HG03354 (cell line): ENCODE results near the gene LLGL1.
A peak's percentile ranks its signal among the peaks of the same experiment; 100 is the strongest.

ENCODE experiments used
- ATAC-seq: cut with Tn5 transposase; IDR thresholded peaks from one replicate; pipeline ENCODE4 v1.9.1; 2021; ENCODE audit warnings: mild to moderate bottlenecking; ENCODE audit not compliant: unreplicated experiment, poor library complexity, severe bottlenecking

The LLGL1 gene

DNA sequence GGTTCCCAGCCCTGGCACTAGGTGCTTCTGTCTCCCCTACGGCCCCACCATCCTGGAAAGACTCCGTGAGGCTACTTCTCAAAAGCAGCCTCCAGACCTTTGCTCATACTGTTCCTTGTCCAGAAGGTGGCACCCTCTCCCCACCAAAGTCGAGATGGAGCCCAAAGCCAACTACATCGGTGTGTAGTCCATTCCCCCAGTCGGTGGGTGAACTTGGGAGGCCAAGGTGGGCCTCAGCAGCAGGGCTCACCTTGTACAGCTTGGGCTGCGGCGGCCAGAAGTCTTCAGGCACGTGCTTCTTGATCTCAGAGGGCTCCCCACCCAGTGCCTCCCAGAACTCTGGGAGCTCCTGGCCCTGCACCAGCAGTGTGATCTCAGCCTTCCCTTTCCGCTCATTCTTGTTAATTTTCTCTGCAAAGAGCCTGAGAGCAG is 22.9 kb downstream of the LLGL1 start:
- no peak for ATAC-seq

GRCh38 chr17:18248811-18249210 is 23.4 kb downstream of the LLGL1 start:
- ATAC-seq: no peak

- no peak for ATAC-seq
Measured at GRCh38 chr17:18250259-18250658, 24.8 kb downstream of the LLGL1 start.

- no peak for ATAC-seq
Measured at GRCh38 chr17:18250708-18251107, 25.3 kb downstream of the LLGL1 start.

GRCh38 chr17:18251204-18251603 is 25.8 kb downstream of the LLGL1 start:
- ATAC-seq: no peak

DNA sequence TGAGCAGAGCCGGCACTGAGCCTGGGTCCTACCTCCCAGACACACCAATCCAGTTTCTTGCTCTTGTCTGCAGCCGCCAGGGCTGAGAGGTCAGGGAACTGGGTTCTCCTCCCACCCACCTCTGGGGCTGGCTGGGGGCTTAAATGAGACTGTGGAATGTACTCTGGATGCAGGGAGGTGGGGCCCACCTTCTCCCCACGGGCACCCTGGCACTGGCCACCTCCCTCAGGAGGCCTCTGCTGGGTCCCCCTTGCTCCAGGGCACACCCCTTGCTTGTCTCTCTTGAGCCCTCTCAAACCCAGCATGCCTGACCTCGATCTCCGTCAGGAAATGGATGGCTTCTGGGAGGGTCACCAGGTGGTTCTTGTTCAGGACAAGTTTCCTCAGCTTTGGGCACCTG is 26.7 kb downstream of the LLGL1 start:
- no peak for ATAC-seq

GRCh38 chr17:18253187-18253884 is 27.9 kb downstream of the LLGL1 start:
- ATAC-seq: no peak

- ATAC-seq: no peak
Measured at GRCh38 chr17:18253947-18254821, 28.7 kb downstream of the LLGL1 start.

GRCh38 chr17:18254888-18255649 is 29.6 kb downstream of the LLGL1 start:
- ATAC-seq: no peak

DNA sequence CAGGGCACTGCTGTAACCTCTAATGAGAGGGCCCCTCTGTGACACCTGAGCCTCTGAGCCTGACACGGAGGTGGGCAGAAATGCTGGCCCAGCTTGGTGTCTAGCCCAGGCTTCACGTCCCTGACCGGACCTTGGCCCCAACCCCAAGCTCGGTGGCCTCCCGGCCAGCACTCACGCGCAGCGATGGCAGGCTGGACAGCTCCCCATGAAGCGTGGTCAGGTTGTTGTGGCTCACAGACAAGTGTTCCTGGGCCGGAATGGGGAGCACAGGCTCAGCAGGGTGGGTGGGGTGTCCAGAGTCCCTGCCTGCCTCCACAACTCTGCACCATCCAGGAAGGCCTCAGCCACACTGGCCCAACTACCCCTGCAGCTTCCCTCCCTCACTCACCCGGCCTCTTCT is 30.9 kb downstream of the LLGL1 start:
- ATAC-seq: no peak

DNA sequence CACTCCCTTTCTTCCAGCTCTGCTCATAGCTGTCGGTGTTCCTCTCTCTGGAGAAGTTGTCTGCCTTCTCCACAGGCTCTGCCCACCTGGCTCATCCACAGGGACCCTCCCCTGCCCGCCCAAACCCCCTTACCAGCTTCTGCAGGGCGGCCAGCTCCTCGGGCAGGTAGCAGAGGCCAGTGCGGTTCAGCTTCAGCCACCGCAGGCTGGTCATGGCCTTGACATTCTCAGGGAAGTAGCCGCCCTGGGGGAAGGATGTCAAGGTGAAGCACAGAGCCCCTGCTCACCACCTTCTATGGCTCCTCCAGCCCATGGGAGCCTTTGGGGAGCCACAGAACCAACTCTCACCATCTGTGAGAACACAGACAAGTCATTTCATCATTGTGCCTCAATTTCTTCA is 31.3 kb downstream of the LLGL1 start:
- no peak for ATAC-seq

GRCh38 chr17:18257268-18257981 is 32.0 kb downstream of the LLGL1 start:
- ATAC-seq: peak; percentile 6

DNA sequence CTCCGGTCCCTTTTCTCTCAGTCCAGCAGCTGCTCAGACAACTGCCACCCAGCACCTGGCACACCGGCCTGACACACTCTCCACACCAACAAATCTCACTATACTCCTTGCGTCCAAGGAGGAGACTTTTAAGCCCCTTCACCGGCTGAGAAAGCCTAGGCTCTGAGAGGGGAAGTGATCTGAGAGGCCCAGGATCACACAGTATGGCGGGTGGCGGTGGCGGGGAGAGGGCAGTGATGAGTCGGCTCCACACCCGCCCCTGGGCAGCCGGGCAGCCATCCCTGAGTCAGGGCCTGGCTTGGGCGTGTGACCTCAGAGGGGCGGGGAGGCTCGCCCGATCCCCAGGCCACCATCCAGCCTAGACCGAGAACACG is 32.5 kb downstream of the LLGL1 start:
- peak; percentile 33 for ATAC-seq

DNA sequence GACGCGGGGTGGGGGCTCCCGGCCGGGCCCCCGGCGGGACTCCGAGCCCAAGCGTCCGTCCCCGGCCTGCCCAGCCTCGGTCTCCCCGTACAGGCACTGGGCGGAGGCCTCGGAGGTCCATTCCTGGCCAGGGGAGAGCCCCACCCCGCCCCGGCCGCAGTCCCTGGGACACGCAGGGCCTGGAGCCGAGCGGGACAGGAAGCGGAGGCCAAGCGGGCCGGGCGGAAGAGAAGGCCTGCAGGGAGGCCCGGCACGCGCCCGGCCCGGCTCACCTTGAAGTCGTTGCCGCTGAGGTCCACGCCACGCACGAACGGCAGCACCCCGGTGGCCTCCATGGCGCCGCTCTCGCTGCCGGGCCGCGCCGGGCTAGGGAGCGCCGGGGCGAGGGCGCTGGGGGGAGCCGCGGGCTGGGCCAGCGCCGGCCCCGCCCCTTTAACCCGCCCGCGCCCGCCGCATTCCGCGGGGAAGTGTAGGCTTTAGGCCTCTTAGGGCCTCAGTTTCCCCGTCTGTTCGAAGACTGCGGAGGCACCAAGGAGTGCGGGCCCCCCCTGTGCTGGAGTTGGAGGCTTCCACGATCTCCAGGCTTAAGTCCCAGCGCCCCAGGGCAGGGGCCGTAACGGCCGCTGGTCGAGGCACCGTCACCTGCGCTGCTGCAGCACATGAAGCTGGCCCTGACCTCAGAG is 33.1 kb downstream of the LLGL1 start, which contains the start of gene FLII:
Gene FLII (minus strand): TSS at position 383 of the 683 bp plus-strand sequence. CDS start 48 bp downstream, at position 335.
- ATAC-seq: peak; percentile 15

GRCh38 chr17:18259621-18260331 is 34.3 kb downstream of the LLGL1 start:
- ATAC-seq: no peak

DNA sequence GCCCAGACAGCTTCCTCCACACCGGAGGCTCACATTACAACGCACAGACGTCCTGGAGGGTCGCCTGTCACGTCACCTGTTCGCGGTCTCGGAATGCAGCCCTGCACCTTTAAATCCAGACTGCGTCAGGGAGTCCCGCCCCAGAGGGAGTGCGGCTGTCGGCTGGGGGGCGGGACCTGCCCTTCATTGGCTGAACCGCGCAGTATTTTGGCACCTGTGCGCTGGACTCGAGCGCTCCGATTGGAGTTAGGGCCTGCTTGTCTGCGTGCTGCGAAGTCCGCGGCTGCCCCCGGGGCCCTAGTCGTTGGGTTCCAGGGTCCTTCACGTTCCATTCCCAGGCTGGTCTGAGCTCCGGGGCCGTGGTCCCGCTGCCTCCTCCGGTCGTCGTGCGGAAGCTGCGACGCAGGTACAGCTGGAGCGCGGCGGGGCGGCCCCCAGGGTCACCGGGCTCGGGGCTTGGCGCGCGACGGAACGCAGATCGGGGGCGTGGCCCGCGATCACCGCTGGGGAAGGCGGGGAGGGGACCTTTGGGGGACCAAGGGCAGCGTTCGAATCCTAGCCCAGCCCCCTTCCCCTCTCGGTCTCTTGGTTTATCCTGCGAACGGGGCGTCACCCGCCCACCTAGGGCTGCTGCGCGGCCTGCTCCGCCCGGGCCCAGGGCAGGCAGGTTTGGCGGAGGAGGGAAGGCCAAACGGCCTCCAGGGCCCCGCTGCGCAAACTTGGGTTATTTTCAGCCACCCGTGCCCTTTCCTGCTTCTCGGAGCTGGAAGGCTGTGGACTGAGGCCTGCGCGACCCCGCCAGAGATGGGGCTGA is 35.1 kb downstream of the LLGL1 start, which contains the start of gene MIEF2:
Gene MIEF2 (plus strand): TSS at position 331 of the 814 bp plus-strand sequence. CDS start 2,059 bp downstream, outside the sequence.
- ATAC-seq: peak; percentile 84

- peak; percentile 17 for ATAC-seq
Measured at GRCh38 chr17:18261146-18261515, 35.7 kb downstream of the LLGL1 start.

GRCh38 chr17:18261659-18262058 is 36.2 kb downstream of the LLGL1 start:
- no peak for ATAC-seq
